GM12878 (cell line): ENCODE results near the gene RAD21L1. TPM values are rescaled to one million over a fixed set of nuclear protein-coding genes. Genes with fewer than 3 reads are reported as not detected.

Experiments used
- ATAC-seq: fragments of 200-7000 bp; cut with Tn5 transposase; 3 replicates; pipeline ENCODE4 v1.9.1; 2020; ENCODE audit warnings: mild to moderate bottlenecking, moderate library complexity
- BruUV-seq: library from RNA; stranded (reverse); fragments of 400-500 nt; replicated peaks from 2 replicates; lab custom pipeline; 2021; lab: Mats Ljungman, UMichigan
- CTCF ChIA-PET: fragments of 300-600 bp; sonication (Branson Sonifier 250); formaldehyde crosslinking; extraction: SDS; loops from one replicate; lab custom pipeline; 2021; ENCODE audit warnings: inconsistent platforms; lab: Yijun Ruan, JAX
- POLR2A ChIA-PET: fragments of 350-600 bp; formaldehyde crosslinking; extraction: SDS; loops from one replicate; lab custom pipeline; 2021; ENCODE audit warnings: inconsistent platforms; lab: Charles Lee
- RAD21 ChIA-PET: fragments of 300-600 bp; sonication (Branson Sonifier 250); formaldehyde crosslinking; loops from one replicate; lab custom pipeline; 2023; ENCODE audit warnings: antibody characterized with exemption; ENCODE audit not compliant: unreplicated experiment; lab: Charles Lee
- SMC1A ChIA-PET: fragments of 300-600 bp; sonication (Branson Sonifier 250); formaldehyde crosslinking; loops from one replicate; lab custom pipeline; 2023; ENCODE audit not compliant: unreplicated experiment, uncharacterized antibody; lab: Charles Lee
- DNase-seq: peaks from one replicate; pipeline ENCODE4 v3.0.0-alpha.2; 2011; ENCODE audit warnings: low read depth, low spot score
- FAIRE-seq: peaks from 3 replicates; lab custom pipeline; 2011; peaks lifted over from hg19 to GRCh38; lab: Jason Lieb, UNC
- H2AFZ ChIP-seq: 2 replicates; pipeline ENCODE4 v1.6.0; 2011; ENCODE audit warnings: low read depth, low read length, control low read depth; ENCODE audit not compliant: control insufficient read depth
- H3K27ac ChIP-seq: 2 replicates; pipeline ENCODE4 v1.5.1; 2011; ENCODE audit warnings: control low read depth; ENCODE audit not compliant: control insufficient read depth, insufficient read depth
- H3K27me3 ChIP-seq, 2 experiments: replicated peaks in 1 of 2; 2 replicates each; pipeline versions ENCODE4 v1.6.0 to v1.6.1; 2011; ENCODE audit warnings: low read length in 1 of 2; ENCODE audit not compliant: control insufficient read depth in 2 of 2, insufficient read depth in 2 of 2
- H3K36me3 ChIP-seq, 2 experiments: 2 replicates each; pipeline ENCODE4 v1.5.1; 2011; ENCODE audit warnings: low read length in 1 of 2; ENCODE audit not compliant: control insufficient read depth in 2 of 2, insufficient read depth in 2 of 2
- H3K4me1 ChIP-seq: 2 replicates; pipeline ENCODE4 v1.6.1; 2011; ENCODE audit warnings: mild to moderate bottlenecking, low read length, moderate library complexity, mixed read lengths; ENCODE audit not compliant: control insufficient read depth, insufficient read depth
- H3K4me2 ChIP-seq: 2 replicates; pipeline ENCODE4 v1.6.0; 2011; ENCODE audit warnings: control low read depth; ENCODE audit not compliant: control insufficient read depth, insufficient read depth
- H3K4me3 ChIP-seq: fragments of 200-600 bp; sonication (generic); 2 replicates; pipeline ENCODE4 v1.5.1; 2016
- H3K79me2 ChIP-seq: 2 replicates; pipeline ENCODE4 v1.6.0; 2011; ENCODE audit warnings: low read length; ENCODE audit not compliant: control insufficient read depth, insufficient read depth
- H3K9ac ChIP-seq: 2 replicates; pipeline ENCODE4 v1.8.0; 2011; ENCODE audit warnings: low read length, control low read depth, mixed read lengths; ENCODE audit not compliant: control insufficient read depth, insufficient read depth
- H3K9me3 ChIP-seq: replicated peaks from 3 replicates; pipeline ENCODE4 v1.5.1; 2011; ENCODE audit warnings: mild to moderate bottlenecking, low read length; ENCODE audit not compliant: control insufficient read depth, insufficient read depth
- H4K20me1 ChIP-seq: 2 replicates; pipeline ENCODE4 v1.6.0; 2011; ENCODE audit not compliant: control insufficient read depth, insufficient read depth
- E2F8 ChIP-seq: fragments of 450-650 bp; IDR thresholded peaks from 2 replicates; pipeline ENCODE4 v1.6.1; 2018; ENCODE audit warnings: mild to moderate bottlenecking, low read depth, moderate library complexity; ENCODE audit not compliant: partially characterized antibody
- HDAC2 ChIP-seq: fragments of 200-600 bp; sonication (generic); IDR thresholded peaks from 2 replicates; pipeline ENCODE4 v1.6.1; 2017
- HSF1 ChIP-seq: fragments of 150-350 bp; IDR thresholded peaks from 2 replicates; pipeline ENCODE4 v1.6.1; 2014; ENCODE audit warnings: mild to moderate bottlenecking, low read depth, low read length
- KLF5 ChIP-seq: fragments of 450-650 bp; IDR thresholded peaks from 2 replicates; pipeline ENCODE4 v1.6.1; 2014; ENCODE audit warnings: mild to moderate bottlenecking; ENCODE audit not compliant: partially characterized antibody
- MXI1 ChIP-seq: fragments of 150-350 bp; IDR thresholded peaks from 2 replicates; pipeline ENCODE4 v1.6.1; 2011; ENCODE audit warnings: low read depth, mild to moderate bottlenecking, inconsistent platforms, low read length, improper control_type of control experiment
- POLR2AphosphoS2 ChIP-seq: IDR thresholded peaks from 2 replicates; pipeline ENCODE4 v1.6.1; 2011; ENCODE audit warnings: low read depth, mild to moderate bottlenecking, low read length, improper control_type of control experiment, moderate library complexity
- TCF12 ChIP-seq: IDR thresholded peaks from 2 replicates; pipeline ENCODE4 v1.6.1; 2011; ENCODE audit warnings: low read depth, mild to moderate bottlenecking, low read length
- ZBTB40 ChIP-seq: fragments of 450-650 bp; IDR thresholded peaks from 2 replicates; pipeline ENCODE4 v1.6.1; 2016; ENCODE audit warnings: mild to moderate bottlenecking, moderate library complexity, borderline replicate concordance
- ZNF24 ChIP-seq: fragments of 450-650 bp; IDR thresholded peaks from 2 replicates; pipeline ENCODE4 v1.6.1; 2017; ENCODE audit warnings: antibody characterized with exemption, mild to moderate bottlenecking
- WGBS: methylation state at CpG from one replicate; pipeline ENCODE4 v1.1.6; 2016; ENCODE audit warnings: low lambda C conversion rate; ENCODE audit not compliant: insufficient replicate concordance, insufficient coverage; ENCODE audit errors: missing lambda C conversion rate; 5-methylcytosine and 5-hydroxymethylcytosine counted together
- in situ Hi-C: fragments of 300-500 bp; cut with MboI; formaldehyde crosslinking; loops from 9 replicates; pipeline ENCODE4 v1.14.3; 2018; ENCODE audit warnings: mixed read lengths
- intact Hi-C: fragments of 100-400 bp; cut with micrococcal nuclease; formaldehyde crosslinking; loops from one replicate; pipeline ENCODE4 v1.14.2; 2022; ENCODE audit not compliant: unreplicated experiment
- polyA plus RNA-seq, 11 experiments: library from polyadenylated mRNA; depleted of rRNA in 4 of 11; unstranded in 6 of 11; stranded (reverse) in 5 of 11; fragments of >200 nt; fragmentation: Nextera tagmentation in 4 of 11; fragmentation: Illumina TruSeq in 1 of 11; extraction: Ambion mirVana in 4 of 11; extraction: Trizol in 1 of 11; gene quantifications; 1 replicate in 1 of 11; 2 replicates in 10 of 11; pipeline versions ENCODE4 v1.2.1 to v1.2.3, GENCODE V29; 2011 to 2016; ENCODE audit warnings: inconsistent platforms in 2 of 11, missing spikeins in 2 of 11, low read depth in 1 of 11
- total RNA-seq, 4 experiments: library from RNA; depleted of rRNA in 3 of 4; stranded (reverse); fragments of >200 nt in 3 of 4; fragmentation: Illumina TruSeq in 1 of 4; extraction: Trizol in 1 of 4; gene quantifications; 2 replicates each; pipeline versions ENCODE4 v1.2.1 to v1.2.3, GENCODE V29; 2013 to 2021

RAD21L1 gene
- total and polyA plus RNA-seq, 10 of the 15 experiments (the other 5 are each of a cell fraction or from before 2014, with no cell fraction given), result not detected

GRCh38 chr20:1245578-1245977 lies 19.7 kb downstream of the RAD21L1 start:
- RAD21 ChIA-PET, result no interaction called here
- Histone ChIP-seq H3K36me3 (no peaks in the 10 kb centered on the region), H3K27ac (no peak overlapping the region), H3K79me2 (no peaks in the 10 kb centered on the region), H2AFZ (no peak overlapping the region), H3K4me3 (no peak overlapping the region), H3K4me1 (no peaks in the 10 kb centered on the region)
- FAIRE-seq, result no peak
- BruUV-seq, result no TSS peak
- intact Hi-C loops, result no loop called here
- no peak for DNase-seq
- POLR2A ChIA-PET, result no interaction called here
- WGBS, result 71% methylated on average over 2 of the region's 2 CpGs
- TF ChIP-seq HSF1, result no peak
- TF ChIP-seq HDAC2, result no peak
- TF ChIP-seq KLF5, result no peak
- no peak for TF ChIP-seq ZNF24
- TF ChIP-seq POLR2AphosphoS2, result no peak
- TF ChIP-seq TCF12, result no peak
- TF ChIP-seq, all 136 proteins: peak for 0
- ATAC-seq, result no peak
- Histone ChIP-seq H4K20me1 (no peaks in the 10 kb centered on the region), H3K9me3 (no peaks in the 10 kb centered on the region), H3K27me3 (no peaks in the 10 kb centered on the region), H3K9ac (no peak overlapping the region), H3K4me2 (no peak overlapping the region)
- ChIA-PET CTCF (no interaction called here), SMC1A (no interaction called here)
- in situ Hi-C loops, result no loop called here

GRCh38 chr20:1247689-1248088 lies 21.8 kb downstream of the RAD21L1 start:
- SMC1A ChIA-PET, result no interaction called here
- RAD21 ChIA-PET, result no interaction called here
- H4K20me1 ChIP-seq, result no peaks in the 10 kb centered on the region
- H3K4me3 ChIP-seq, result no peak overlapping the region
- CTCF ChIA-PET, result interaction anchor here (1.1 kb wide), 1 partner anchor 256 kb away, joined by 3 read pairs; no protein-coding TSS in a partner anchor
- POLR2A ChIA-PET, result no interaction called here
- H3K9ac ChIP-seq, result no peak overlapping the region
- H3K79me2 ChIP-seq, result no peaks in the 10 kb centered on the region
- no peaks in the 10 kb centered on the region for H3K4me1 ChIP-seq
- H3K9me3 ChIP-seq, result no peaks in the 10 kb centered on the region
- H2AFZ ChIP-seq, result no peak overlapping the region
- ATAC-seq (peak; percentile 55), FAIRE-seq (no peak), DNase-seq (no peak)
- no peaks in the 10 kb centered on the region for H3K36me3 ChIP-seq
- intact Hi-C loops, result no loop called here
- H3K4me2 ChIP-seq, result no peak overlapping the region
- no peaks in the 10 kb centered on the region; a peak in 1 of 4 replicates for H3K27me3 ChIP-seq
- no peak overlapping the region for H3K27ac ChIP-seq
- in situ Hi-C loops, result no loop called here
- BruUV-seq, result no TSS peak
- TF ChIP-seq E2F8 (no peak), MXI1 (no peak), ZBTB40 (no peak)
